ENCODE measurements around the gene ADAMTSL5.
"Not testable (repeated sequence)": the region's sequence is repeated elsewhere in the genome, so short reads cannot be mapped to it uniquely, and the experiment has no call there.

ADAMTSL5 gene

GRCh38 chr19:1513499-1514294 is 878 bp upstream of the ADAMTSL5 start:
- in situ Hi-C loops (cut with MboI; ENCODE audit: low sequenced_read_pairs) = no loop called here

GRCh38 chr19:1511318-1512317 is 1.2 kb downstream of the ADAMTSL5 start:
- in situ Hi-C loops (cut with MboI; ENCODE audit: low sequenced_read_pairs) = no loop called here

DNA sequence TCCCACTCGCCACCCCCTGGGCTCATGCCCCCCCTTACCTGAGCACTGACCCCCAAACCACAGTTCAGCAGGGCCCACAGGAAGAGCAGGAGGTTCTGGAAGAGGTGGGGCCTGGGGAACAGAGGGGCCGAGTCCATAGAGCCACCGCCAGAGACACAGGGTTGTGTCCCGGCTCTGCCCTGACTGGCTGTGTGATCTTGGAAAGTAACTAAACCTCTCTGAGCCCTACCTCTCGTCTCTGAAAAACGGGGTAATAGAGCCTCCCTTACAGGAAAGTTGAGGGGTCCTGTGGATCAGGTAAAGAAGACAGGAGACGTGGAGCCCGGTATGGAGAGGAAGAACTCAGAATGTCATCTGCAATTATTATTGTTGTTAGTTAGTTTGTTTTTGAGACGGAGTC is 2.0 kb downstream of the ADAMTSL5 start:
- in situ Hi-C loops (cut with MboI; ENCODE audit: low sequenced_read_pairs) = no loop called here

GRCh38 chr19:1510442-1510806 is 2.4 kb downstream of the ADAMTSL5 start:
- in situ Hi-C loops (cut with MboI; ENCODE audit: low sequenced_read_pairs) = no loop called here

DNA sequence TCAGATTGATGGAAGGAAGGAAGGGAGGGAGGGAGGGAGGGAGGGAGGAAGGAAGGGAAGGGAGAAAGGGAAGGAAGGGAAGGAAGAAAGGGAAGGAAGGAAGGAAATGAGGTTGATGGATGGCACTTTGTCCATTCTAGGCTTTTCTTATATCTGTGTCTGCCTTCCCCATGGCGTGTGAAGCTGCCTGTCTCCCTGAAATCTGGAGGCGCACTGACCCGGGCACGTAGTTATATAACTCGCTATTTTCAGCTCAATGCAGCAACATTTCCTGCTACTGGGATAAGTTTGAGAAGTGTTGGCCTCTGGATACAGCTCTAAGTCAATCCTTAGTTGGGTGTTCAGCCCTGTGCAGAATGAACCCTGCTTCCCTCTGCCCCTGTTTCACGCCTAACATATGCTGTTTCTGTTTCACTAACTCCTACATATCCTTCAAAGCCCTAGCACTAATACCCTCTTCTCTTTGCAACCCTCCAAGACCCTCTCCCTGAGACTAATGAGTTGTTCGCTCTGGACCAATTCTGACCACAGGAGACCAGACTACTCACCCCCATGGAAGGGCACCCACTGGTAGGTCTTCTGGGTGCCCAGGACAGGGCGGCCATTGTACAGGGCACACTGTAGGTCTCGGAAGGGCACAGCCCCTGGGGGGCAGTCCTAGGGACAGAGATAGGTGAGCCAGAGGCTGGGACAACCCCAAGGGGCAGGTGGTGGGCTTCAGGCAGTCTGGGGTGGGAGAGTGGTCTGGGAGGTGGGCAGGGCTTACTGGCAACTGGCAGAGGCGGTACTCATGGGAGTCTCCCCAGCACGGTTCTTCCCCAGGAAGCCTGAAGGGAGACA is 3.0 kb downstream of the ADAMTSL5 start:
- in situ Hi-C loops (cut with MboI; ENCODE audit: low sequenced_read_pairs) = no loop called here

DNA sequence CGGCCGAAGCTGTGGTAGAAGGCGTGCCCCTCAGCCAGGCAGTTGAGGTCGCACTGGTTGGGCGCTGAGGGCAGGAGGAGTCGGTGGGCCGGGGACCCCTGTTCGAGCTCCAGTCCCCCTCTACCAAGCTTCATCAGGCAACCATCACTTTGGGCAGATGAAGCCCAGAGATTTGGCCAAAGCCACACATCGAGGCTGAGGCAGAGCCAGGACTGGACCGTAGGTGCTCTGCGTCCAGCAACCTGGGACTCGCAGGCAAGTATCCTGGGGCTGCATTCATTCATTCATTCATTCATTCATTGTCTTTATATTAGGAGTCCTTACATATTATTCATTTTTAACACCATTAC is 4.3 kb downstream of the ADAMTSL5 start:
- in situ Hi-C loops (cut with MboI; ENCODE audit: low sequenced_read_pairs) = no loop called here

- in situ Hi-C loops (cut with MboI; ENCODE audit: low sequenced_read_pairs) = no loop called here
Measured at GRCh38 chr19:1507763-1508506, 4.9 kb downstream of the ADAMTSL5 start.

GRCh38 chr19:1507192-1507660 is 5.6 kb downstream of the ADAMTSL5 start:
- in situ Hi-C loops (cut with MboI; ENCODE audit: low sequenced_read_pairs) = no loop called here

DNA sequence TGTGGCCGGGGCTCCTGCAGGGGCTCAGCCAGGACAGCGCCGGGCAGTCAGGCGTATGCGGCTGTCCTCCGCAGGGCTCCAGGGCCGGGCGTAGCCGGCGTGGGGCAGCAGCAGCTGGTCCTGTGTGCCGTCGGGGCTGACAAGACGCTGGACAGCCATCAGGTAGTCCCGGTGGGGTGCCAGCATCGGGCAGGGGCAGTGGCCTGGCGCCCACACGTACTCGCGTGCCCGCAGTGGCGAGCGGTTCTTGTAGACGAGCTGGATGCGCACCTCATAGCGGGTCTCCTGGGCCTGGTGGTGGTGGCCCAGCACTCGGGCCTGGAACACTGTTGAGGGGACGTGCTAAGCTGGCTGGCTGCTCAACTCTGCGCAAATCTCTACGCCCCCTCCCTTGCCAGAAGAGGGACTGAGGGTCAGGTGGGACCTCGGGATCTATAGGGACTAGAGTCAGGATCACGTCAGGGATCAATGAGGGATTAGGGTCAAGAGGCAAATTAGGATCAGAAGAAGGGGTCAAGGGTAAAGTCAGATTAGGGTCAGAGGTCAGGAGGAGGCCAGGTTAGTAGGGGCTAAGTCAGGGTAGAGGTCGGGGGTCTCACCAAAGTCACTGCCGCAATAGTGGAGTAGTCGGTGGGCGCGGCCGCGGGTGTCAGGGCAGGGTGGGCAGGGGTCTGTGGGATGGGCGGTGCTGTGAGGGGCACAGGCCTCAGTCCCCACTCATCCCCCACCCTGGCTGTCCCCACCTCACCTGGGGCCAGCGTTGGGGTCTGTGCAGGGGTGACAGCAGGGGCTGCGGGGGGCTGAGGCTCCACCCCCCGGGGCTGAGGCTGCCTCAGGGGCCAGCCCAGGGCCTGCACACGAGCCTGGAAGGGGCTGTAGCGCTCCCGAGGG is 6.6 kb downstream of the ADAMTSL5 start:
- in situ Hi-C loops (cut with MboI; ENCODE audit: low sequenced_read_pairs) = no loop called here

DNA sequence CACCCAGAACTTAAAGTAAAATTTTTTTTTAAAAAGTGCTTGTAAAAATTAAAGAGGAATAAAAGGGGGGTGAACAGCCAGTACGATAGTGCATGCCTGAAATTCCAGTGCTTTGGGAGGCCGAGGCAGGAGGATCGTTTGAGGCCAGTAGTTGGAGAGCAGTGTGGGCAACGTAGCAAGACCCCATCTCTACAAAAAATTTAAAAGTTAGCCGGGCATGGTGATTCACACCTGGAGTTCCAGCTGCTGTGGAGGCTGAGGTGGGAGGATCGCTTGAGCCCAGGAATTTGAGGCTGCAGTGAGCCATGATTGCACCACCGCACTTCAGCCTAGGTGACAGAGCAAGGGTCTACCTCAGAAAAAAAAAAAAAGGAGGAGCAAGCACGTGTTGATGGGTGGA is 7.8 kb downstream of the ADAMTSL5 start:
- in situ Hi-C loops (cut with MboI; ENCODE audit: low sequenced_read_pairs) = no loop called here

DNA sequence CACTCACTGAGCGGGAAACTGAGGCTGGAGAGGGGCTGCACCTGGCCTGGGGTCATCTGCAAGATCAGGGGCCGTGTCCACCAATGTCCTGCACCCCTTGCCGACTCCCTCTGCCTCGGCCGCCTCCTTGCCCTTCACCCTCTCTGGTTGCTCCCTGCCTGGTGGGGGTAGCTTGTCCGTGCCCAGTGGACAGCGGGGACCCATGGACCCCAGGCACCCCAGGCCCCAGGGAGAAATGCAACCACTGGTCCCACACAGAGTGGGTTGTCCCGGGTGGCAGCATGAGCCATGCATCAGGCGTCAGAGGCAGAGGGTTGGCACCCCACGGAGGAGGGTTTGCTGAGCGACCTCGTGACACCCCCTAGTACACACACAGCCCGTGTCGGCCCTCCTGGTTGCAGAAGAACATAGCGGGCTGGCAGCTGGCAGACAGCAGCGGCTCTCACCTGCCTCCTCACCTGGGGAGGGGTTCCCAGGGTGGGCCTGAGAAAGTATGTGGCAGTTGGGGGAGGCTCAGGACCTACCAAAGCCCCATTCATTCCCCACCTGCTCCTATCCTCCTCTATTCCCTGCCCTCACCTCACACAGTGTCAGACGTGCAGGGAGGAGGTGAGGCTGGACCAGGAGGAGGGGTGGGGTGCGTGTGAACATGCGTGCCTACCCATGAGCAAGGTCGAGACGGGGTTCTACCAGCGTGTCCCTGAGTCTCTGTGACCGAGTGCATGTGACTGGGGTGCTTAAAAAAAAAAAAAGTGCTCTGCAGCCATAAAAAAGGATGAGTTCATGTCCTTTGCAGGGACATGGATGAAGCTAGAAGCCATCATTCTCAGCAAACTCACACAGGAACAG is 8.7 kb downstream of the ADAMTSL5 start:
- in situ Hi-C loops (cut with MboI; ENCODE audit: low sequenced_read_pairs) = no loop called here

DNA sequence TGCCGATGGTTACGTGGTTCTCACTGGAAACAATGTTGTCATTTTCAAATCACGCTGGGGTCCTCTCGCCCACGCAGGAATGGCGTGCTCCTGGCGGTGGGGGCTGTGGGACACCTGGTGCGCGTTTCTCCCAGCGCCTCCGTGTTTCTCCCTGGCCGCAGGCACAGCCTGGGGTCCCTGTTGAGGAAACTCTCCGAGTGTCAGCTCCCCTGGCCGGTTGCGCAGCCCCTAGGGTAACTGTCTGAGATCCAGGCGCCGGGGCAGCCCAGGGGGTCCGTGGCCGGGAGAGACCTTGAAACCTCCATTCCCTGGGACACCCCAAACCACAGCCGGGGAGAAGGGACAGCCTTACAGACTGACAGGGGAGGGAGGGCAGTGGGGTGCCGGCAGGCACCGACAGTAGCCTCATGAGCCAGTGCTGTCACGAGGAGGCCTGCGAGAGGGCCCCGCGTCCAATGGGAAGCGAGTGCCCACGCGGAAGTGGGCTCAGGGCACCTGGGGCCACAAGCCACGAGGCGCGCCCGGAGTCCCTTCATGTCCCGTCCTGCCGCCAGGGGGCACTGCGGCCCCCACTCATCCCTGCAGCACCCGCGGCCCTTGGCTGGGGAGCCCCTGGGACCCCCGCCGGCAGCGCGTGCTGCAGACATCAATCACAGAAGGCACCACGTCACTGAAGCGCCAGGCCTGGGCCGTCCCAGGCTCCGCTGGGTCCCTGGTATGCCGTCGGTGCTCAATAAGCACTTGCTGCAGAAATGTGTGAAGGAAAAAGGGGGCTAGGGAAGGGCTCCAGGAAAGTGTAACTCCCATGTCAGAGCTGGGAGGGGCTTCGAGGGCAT is 9.5 kb downstream of the ADAMTSL5 start:
- in situ Hi-C loops (cut with MboI; ENCODE audit: low sequenced_read_pairs) = no loop called here

DNA sequence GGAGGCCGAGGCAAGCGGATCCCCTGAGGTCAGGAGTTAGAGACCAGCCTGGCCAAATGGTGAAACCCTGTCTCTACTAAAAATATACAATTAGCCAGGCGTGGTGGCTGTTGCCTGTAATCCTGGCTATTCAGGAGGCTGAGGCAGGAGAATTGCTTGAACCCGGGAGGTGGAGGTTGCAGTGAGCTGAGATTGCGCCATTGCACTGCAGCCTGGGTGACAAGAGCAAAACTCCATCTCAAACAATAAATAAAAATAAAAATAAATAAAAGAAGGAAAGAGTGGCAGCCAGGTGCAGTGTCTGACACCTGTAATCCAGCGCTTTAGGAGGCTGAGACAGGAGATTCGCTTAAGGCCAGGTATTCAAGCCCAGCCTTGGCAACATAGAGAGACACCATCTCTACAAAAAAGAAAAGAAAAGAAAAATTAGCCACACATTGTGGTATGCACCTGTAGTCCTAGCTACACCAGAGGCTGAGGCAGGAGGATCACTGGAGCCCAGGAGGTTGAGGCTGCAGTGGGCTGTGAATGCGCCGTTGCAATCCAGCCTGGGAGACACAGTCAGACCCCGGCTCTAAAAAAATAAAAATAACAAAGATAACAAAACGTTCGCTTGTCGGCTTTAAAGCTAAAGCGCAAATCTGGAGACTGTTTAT is 10.3 kb downstream of the ADAMTSL5 start:
- in situ Hi-C loops (cut with MboI; ENCODE audit: low sequenced_read_pairs) = no loop called here

DNA sequence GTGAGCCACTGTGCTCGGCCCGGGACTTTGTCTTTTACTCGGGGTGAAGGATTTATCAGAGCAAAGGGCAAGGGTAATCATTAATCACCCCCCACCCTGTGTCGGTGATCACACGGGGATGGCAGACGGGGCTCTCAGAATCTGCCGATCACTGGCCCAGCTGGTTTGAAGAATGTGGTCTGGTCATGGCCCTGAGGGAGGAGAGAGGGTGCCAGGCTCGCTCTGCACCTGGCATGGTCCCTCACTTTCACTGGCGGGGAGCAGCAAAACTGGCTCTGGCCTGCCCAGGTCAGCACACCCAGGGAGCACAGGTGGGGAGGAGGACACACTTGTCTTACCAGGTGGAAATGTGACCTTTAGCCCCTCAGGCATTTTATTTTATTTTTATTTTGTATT is 11.6 kb downstream of the ADAMTSL5 start:
- in situ Hi-C loops (cut with MboI; ENCODE audit: low sequenced_read_pairs) = no loop called here

- in situ Hi-C loops (cut with MboI; ENCODE audit: low sequenced_read_pairs) = not testable (repeated sequence)
Measured at GRCh38 chr19:1499231-1499630, 13.6 kb downstream of the ADAMTSL5 start.

GRCh38 chr19:1497578-1498235 is 15.1 kb downstream of the ADAMTSL5 start:
- in situ Hi-C loops (cut with MboI; ENCODE audit: low sequenced_read_pairs) = no loop called here
